MCF 10A (cell line): ENCODE measurements around the gene NFATC3. TPM values are rescaled to one million over a fixed set of nuclear protein-coding genes. Genes with fewer than 3 reads are reported as not detected.
A peak's percentile ranks its signal among the peaks of the same experiment; 100 is the strongest.

ENCODE experiments used
- BruUV-seq: library from RNA; stranded (reverse); fragments of 400-500 nt; replicated peaks from 2 replicates; lab custom pipeline; 2021; lab: Mats Ljungman, UMichigan
- CTCF ChIA-PET: fragments of 300-600 bp; sonication (Branson Sonifier 250); formaldehyde crosslinking; extraction: SDS; loops from one replicate; lab custom pipeline; 2021; ENCODE audit warnings: antibody characterized with exemption, inconsistent platforms; lab: Yijun Ruan, JAX
- POLR2A ChIA-PET: fragments of 300-600, 350-650 bp; sonication (Branson Sonifier 250); formaldehyde crosslinking; extraction: SDS; loops from one replicate; lab custom pipeline; 2020; ENCODE audit warnings: antibody characterized with exemption, inconsistent platforms; lab: Yijun Ruan, JAX
- DNase-seq: peaks from one replicate; pipeline ENCODE4 v3.0.0-alpha.2; 2018; ENCODE audit not compliant: unreplicated experiment
- H3K27ac Mint-ChIP-seq: one replicate; pipeline ENCODE4 v1.8.0; 2022; ENCODE audit warnings: mild to moderate bottlenecking, low read depth, mixed read lengths; ENCODE audit not compliant: unreplicated experiment
- H3K27me3 Mint-ChIP-seq: one replicate; pipeline ENCODE4 v1.8.0; 2022; ENCODE audit warnings: mixed read lengths; ENCODE audit not compliant: insufficient read depth, unreplicated experiment
- H3K36me3 Mint-ChIP-seq: one replicate; pipeline ENCODE4 v1.8.0; 2022; ENCODE audit warnings: mild to moderate bottlenecking, moderate library complexity, mixed read lengths; ENCODE audit not compliant: insufficient read depth, unreplicated experiment
- H3K4me1 Mint-ChIP-seq: one replicate; pipeline ENCODE4 v1.8.0; 2022; ENCODE audit warnings: mixed read lengths; ENCODE audit not compliant: insufficient read depth, unreplicated experiment
- H3K4me3 Mint-ChIP-seq: one replicate; pipeline ENCODE4 v1.8.0; 2022; ENCODE audit warnings: mild to moderate bottlenecking, moderate library complexity, mixed read lengths; ENCODE audit not compliant: unreplicated experiment
- H3K9me3 Mint-ChIP-seq: one replicate; pipeline ENCODE4 v1.8.0; 2022; ENCODE audit warnings: mixed read lengths; ENCODE audit not compliant: unreplicated experiment
- CTCF ChIP-seq: fragments of 200-600 bp; IDR thresholded peaks from one replicate; pipeline ENCODE4 v1.8.0; 2022; ENCODE audit warnings: antibody characterized with exemption, mild to moderate bottlenecking; ENCODE audit not compliant: unreplicated experiment
- intact Hi-C: fragments of 100-400 bp; cut with micrococcal nuclease; formaldehyde crosslinking; loops from 2 replicates; pipeline ENCODE4 v1.14.1; 2022
- total RNA-seq: library from RNA; stranded (reverse); gene quantifications from 2 replicates; pipeline ENCODE4 v1.2.3, GENCODE V29; 2022

NFATC3 gene
- total RNA-seq, 1 experiment from 2014 or later = 24.1 TPM

- intact Hi-C loops = loop anchor here (2.0 to 5.0 kb wide), 2 partner anchors 46 to 248 kb away; partner anchors contain the start of genes PRMT7 and SLC7A6OS
- DNase-seq = peak; percentile 60
- Mint-ChIP-seq H3K27ac (peak within 1 kb of the TSS; percentile 92), H3K9me3 (no peaks in the 10 kb centered on the region), H3K4me1 (peaks cover 22% of the 10 kb centered on the region), H3K27me3 (no peaks in the 10 kb centered on the region), H3K4me3 (peak within 1 kb of the TSS; percentile 97), H3K36me3 (peaks cover 24% of the 10 kb centered on the region)
- CTCF ChIA-PET = interaction anchor here (0.5 to 7.3 kb wide), 25 partner anchors 9 to 473 kb away, joined by 3 to 308 read pairs (median 4); partner anchors contain the start of genes PRMT7 and SLC7A6OS
- BruUV-seq = no TSS peak
- peak; percentile 81 for TF ChIP-seq CTCF
- POLR2A ChIA-PET = interaction anchor here (0.7 to 4.2 kb wide), 22 partner anchors 8 to 173 kb away, joined by 3 to 74 read pairs (median 6); partner anchors contain the start of genes ESRP2, PLA2G15, PRMT7 and SLC7A6OS
Observed at GRCh38 chr16:68264128-68265077, 179.2 kb downstream of the NFATC3 start, which contains the start of gene SLC7A6. Gene SLC7A6 (plus strand): TSS chr16:68264526. CDS start chr16:68274727, 10,201 bp downstream.

- no peaks in the 10 kb centered on the region for H3K9me3 Mint-ChIP-seq
- peak; percentile 78 for DNase-seq
- no peaks in the 10 kb centered on the region for H3K27me3 Mint-ChIP-seq
- ChIA-PET POLR2A (interaction anchor here (0.5 to 3.9 kb wide), 10 partner anchors 10 to 69 kb away, joined by 3 to 42 read pairs (median 6); partner anchors contain the start of genes ESRP2, PRMT7 and SLC7A6OS), CTCF (interaction anchor here (0.6 to 2.1 kb wide), 2 partner anchors 11 to 97 kb away, joined by 3 to 12 read pairs; no protein-coding TSS in a partner anchor)
- BruUV-seq = TSS peak; percentile 84
- H3K4me1 Mint-ChIP-seq = peaks cover 22% of the 10 kb centered on the region
- peak overlapping the region; percentile 97 for H3K4me3 Mint-ChIP-seq
- peaks cover 23% of the 10 kb centered on the region for H3K36me3 Mint-ChIP-seq
- TF ChIP-seq CTCF = no peak
- H3K27ac Mint-ChIP-seq = peak overlapping the region; percentile 92
- intact Hi-C loops = loop anchor here (2.0 kb wide), 1 partner anchor 46 kb away; the partner anchor contains the start of genes PRMT7 and SLC7A6OS
Observed at GRCh38 chr16:68265078-68265920, 180.1 kb downstream of the NFATC3 start.

GRCh38 chr16:68267612-68268405, 182.6 kb downstream of the NFATC3 start:
- POLR2A ChIA-PET = interaction anchor here (0.6 to 1.4 kb wide), 3 partner anchors 16 to 44 kb away, joined by 3 read pairs; no protein-coding TSS in a partner anchor
- Mint-ChIP-seq H3K9me3 (no peaks in the 10 kb centered on the region), H3K27me3 (no peaks in the 10 kb centered on the region), H3K4me1 (peaks cover 27% of the 10 kb centered on the region), H3K36me3 (peaks cover 31% of the 10 kb centered on the region), H3K27ac (peak overlapping the region; percentile 27), H3K4me3 (no peak overlapping the region)
- CTCF ChIA-PET = interaction anchor here (0.6 to 1.5 kb wide), 3 partner anchors 20 to 99 kb away, joined by 3 to 5 read pairs (median 3); no protein-coding TSS in a partner anchor
- TF ChIP-seq CTCF = no peak
- no peak for DNase-seq
- intact Hi-C loops = no loop called here
- no TSS peak for BruUV-seq
